DOHH2 (cell line): ENCODE results near the gene RMI1.
"Not testable (repeated sequence)": the region's sequence is repeated elsewhere in the genome, so short reads cannot be mapped to it uniquely, and the experiment has no call there.

Experiments used
- H3F3A ChIP-seq: fragments of 200-600 bp; sonication (generic), shearing (Covaris generic); 2 replicates; pipeline ENCODE4 v1.6.0; 2016; ENCODE audit warnings: antibody characterized with exemption, mild to moderate bottlenecking; ENCODE audit not compliant: control insufficient read depth, insufficient read depth
- H3K27ac ChIP-seq: fragments of 200-600 bp; sonication (generic); 2 replicates; pipeline ENCODE4 v1.5.1; 2014; ENCODE audit warnings: low read depth, mild to moderate bottlenecking, low read length, moderate library complexity
- H3K27me3 ChIP-seq: fragments of 200-600 bp; sonication (generic); 2 replicates; pipeline ENCODE4 v1.6.1; 2014; ENCODE audit warnings: mild to moderate bottlenecking, low read length, mixed read lengths; ENCODE audit not compliant: control insufficient read depth
- H3K36me3 ChIP-seq: fragments of 200-600 bp; sonication (generic); 2 replicates; pipeline ENCODE4 v1.6.1; 2014; ENCODE audit warnings: mild to moderate bottlenecking, low read length, moderate library complexity, mixed read lengths; ENCODE audit not compliant: control insufficient read depth
- H3K4me1 ChIP-seq: fragments of 200-600 bp; sonication (generic); 2 replicates; pipeline ENCODE4 v1.6.1; 2014; ENCODE audit warnings: mild to moderate bottlenecking, low read length, mixed read lengths; ENCODE audit not compliant: control insufficient read depth
- H3K4me2 ChIP-seq: fragments of 200-600 bp; sonication (generic); 2 replicates; pipeline ENCODE4 v1.6.0; 2014; ENCODE audit warnings: mild to moderate bottlenecking, low read length, moderate library complexity
- H3K4me3 ChIP-seq: fragments of 200-600 bp; sonication (generic); 2 replicates; pipeline ENCODE4 v1.5.1; 2014; ENCODE audit warnings: mild to moderate bottlenecking, low read length, mixed read lengths
- H3K79me2 ChIP-seq: fragments of 200-600 bp; sonication (generic); 2 replicates; pipeline ENCODE4 v1.6.1; 2014; ENCODE audit warnings: mild to moderate bottlenecking, low read length, mixed read lengths; ENCODE audit not compliant: control insufficient read depth
- H3K9me2 ChIP-seq: fragments of 200-600 bp; sonication (generic); replicated peaks from 2 replicates; pipeline ENCODE4 v1.6.1; 2014; ENCODE audit warnings: mild to moderate bottlenecking, low read length, mixed read lengths; ENCODE audit not compliant: control insufficient read depth
- H3K9me3 ChIP-seq: fragments of 200-600 bp; sonication (generic); 2 replicates; pipeline ENCODE4 v1.6.1; 2014; ENCODE audit warnings: antibody characterized with exemption, low read length, mixed read lengths; ENCODE audit not compliant: control insufficient read depth, insufficient read depth
- H4K20me1 ChIP-seq: fragments of 200-600 bp; sonication (generic); 2 replicates; pipeline ENCODE4 v1.6.0; 2014; ENCODE audit warnings: low read depth, mild to moderate bottlenecking, antibody characterized with exemption, low read length, moderate library complexity; ENCODE audit not compliant: control insufficient read depth, insufficient read depth
- CTCF ChIP-seq: fragments of 200-600 bp; sonication (generic); IDR thresholded peaks from one replicate; pipeline ENCODE4 v1.5.1; 2014; ENCODE audit warnings: antibody characterized with exemption, mild to moderate bottlenecking, low read depth, low read length; ENCODE audit not compliant: poor library complexity, severe bottlenecking
- EZH2phosphoT487 ChIP-seq: fragments of 200-600 bp; sonication (generic); IDR thresholded peaks from 2 replicates; pipeline ENCODE4 v1.6.1; 2017; ENCODE audit warnings: borderline replicate concordance, mild to moderate bottlenecking, antibody characterized with exemption, low read length, moderate library complexity, mixed read lengths

RMI1 gene

GRCh38 chr9:83936523-83936922 is 44.1 kb upstream of the RMI1 start:
- Histone ChIP-seq H3K27me3 (peaks cover under 1% of the 10 kb centered on the region), H3K9me3 (no peaks in the 10 kb centered on the region), H3K4me1 (no peaks in the 10 kb centered on the region), H3K79me2 (no peaks in the 10 kb centered on the region), H3K36me3 (peaks cover 31% of the 10 kb centered on the region), H3K9me2 (no peaks in the 10 kb centered on the region), H3K27ac (no peak overlapping the region), H3F3A (no peaks in the 10 kb centered on the region), H3K4me3 (no peak overlapping the region), H4K20me1 (no peaks in the 10 kb centered on the region), H3K4me2 (no peak overlapping the region)
- no peak for TF ChIP-seq EZH2phosphoT487
- no peak for TF ChIP-seq CTCF

GRCh38 chr9:83937861-83938455 is 42.6 kb upstream of the RMI1 start:
- no peaks in the 10 kb centered on the region for H3F3A ChIP-seq
- no peak overlapping the region for H3K27ac ChIP-seq
- H3K27me3 ChIP-seq, result no peaks in the 10 kb centered on the region; the same call in 1 of the 2 replicates
- TF ChIP-seq EZH2phosphoT487 (no peak), CTCF (peak; percentile 72)
- H4K20me1 ChIP-seq, result no peaks in the 10 kb centered on the region
- H3K4me2 ChIP-seq, result no peak overlapping the region
- H3K9me2 ChIP-seq, result no peaks in the 10 kb centered on the region
- no peaks in the 10 kb centered on the region for H3K79me2 ChIP-seq
- peaks cover 44% of the 10 kb centered on the region for H3K36me3 ChIP-seq
- no peaks in the 10 kb centered on the region for H3K4me1 ChIP-seq
- no peak overlapping the region for H3K4me3 ChIP-seq
- no peaks in the 10 kb centered on the region for H3K9me3 ChIP-seq

- no peaks in the 10 kb centered on the region for H3F3A ChIP-seq
- H3K36me3 ChIP-seq, result peaks cover 55% of the 10 kb centered on the region
- no peaks in the 10 kb centered on the region for H3K4me1 ChIP-seq
- H3K4me2 ChIP-seq, result no peak overlapping the region
- H3K27ac ChIP-seq, result no peak overlapping the region
- H3K9me2 ChIP-seq, result no peaks in the 10 kb centered on the region
- H3K4me3 ChIP-seq, result no peak overlapping the region
- TF ChIP-seq EZH2phosphoT487, result no peak
- no peak for TF ChIP-seq CTCF
- H3K27me3 ChIP-seq, result no peaks in the 10 kb centered on the region
- no peaks in the 10 kb centered on the region for H3K79me2 ChIP-seq
- H4K20me1 ChIP-seq, result no peaks in the 10 kb centered on the region
- H3K9me3 ChIP-seq, result no peaks in the 10 kb centered on the region
These were observed 39.9 kb upstream of the RMI1 start for GRCh38 chr9:83940590-83941303.

- H3K27ac ChIP-seq, H3K9me3 ChIP-seq, H3K4me3 ChIP-seq, H3K79me2 ChIP-seq, H3K4me2 ChIP-seq, H3F3A ChIP-seq, H4K20me1 ChIP-seq, H3K9me2 ChIP-seq, H3K4me1 ChIP-seq, H3K27me3 ChIP-seq: not testable (repeated sequence)
- peaks cover 30% of the 10 kb centered on the region for H3K36me3 ChIP-seq
These were observed 32.5 kb upstream of the RMI1 start for GRCh38 chr9:83948096-83948495.
